ENCODE data around the gene HCAR3.
"Not testable (repeated sequence)": the region's sequence is repeated elsewhere in the genome, so short reads cannot be mapped to it uniquely, and the experiment has no call there.

The HCAR3 gene

GRCh38 chr12:122716658-122717057, at the start of gene HCAR3:
TSS of gene HCAR3 (minus strand) at chr12:122716811. CDS start at chr12:122716737, 74 bp downstream.
- not testable (repeated sequence) for DNase-seq

- no peak for DNase-seq
These were observed 41.0 kb upstream of the HCAR3 start for GRCh38 chr12:122757568-122757967.

DNA sequence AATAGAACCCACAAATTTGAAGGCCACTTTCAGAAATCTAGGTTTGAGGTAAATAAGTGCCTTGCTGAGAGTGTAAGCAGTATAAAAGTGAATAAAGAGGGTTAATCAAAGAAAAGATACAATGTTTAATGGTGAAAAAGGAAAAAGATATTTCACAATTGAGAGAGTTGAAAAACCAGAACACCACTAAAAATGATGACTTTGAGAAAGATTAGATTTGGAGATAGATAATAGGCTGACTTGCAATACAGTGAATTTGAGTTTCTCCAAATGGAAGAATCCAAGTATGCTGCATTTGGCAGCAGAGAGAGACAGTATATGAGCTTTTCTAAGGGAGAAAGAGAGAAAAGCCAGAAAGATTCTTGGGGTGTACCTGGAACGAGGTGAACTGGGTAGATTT, 38.2 kb upstream of the HCAR3 start:
- DNase-seq = no peak

DNA sequence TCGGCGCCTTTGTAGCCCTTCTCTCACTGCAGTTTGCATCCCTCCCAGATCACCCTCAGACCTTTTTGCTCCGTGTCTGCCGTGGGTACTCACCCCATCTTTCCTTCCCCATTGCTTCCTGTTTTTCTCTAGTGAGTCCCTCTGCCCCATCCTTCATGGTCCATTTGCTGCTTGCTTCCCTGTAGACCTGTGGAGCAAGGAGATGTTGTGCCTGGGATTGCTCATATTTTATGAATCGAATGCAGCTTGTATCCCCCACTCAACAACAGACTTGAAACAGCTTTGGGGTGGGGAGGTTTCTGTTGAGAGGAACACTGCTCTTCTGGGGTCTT, 36.7 kb upstream of the HCAR3 start:
- DNase-seq = no peak

DNA sequence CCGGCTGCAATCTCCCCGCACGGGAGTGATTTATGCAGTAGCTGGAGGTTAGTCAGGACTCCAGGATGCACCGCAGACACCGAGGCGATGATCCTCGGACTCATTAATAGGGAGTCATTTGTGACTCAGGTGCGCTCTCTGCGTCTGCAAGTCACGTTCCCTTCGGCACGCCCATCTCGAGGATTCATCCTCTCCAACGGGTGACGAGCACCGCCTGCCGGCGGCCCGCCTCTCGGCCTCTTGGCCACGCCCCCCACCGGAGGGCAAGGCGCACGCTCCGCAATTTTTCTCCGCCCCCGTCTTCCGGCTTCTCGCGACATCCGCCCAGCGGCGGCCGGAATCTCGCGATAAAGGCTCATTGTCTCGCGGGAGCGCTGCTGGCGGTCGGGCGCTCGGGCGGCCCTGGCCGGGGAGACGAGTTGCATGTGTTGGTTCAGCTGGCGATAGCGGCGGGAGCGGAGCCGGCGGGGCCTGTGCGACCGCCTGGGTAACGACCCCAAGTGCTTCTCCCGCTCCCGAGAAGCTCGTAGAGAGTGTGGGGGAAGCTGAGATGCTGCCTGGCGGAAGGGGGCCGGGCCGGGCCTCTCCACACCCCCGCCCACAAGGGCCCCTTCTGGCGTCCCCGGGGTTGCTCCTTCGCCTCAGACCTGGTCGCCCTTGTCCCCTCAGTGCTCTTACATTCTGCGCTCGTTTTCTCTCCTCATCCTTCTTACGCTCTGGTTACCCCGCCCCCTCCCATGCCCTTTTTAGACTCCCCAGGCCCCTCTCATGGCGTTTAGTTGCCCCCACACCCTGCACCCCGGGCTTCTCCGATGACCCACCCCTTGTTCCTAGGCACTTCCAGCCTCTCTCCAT, 36.1 kb upstream of the HCAR3 start, which contains the start of gene DENR:
Gene DENR, plus strand, starts transcription at position 361 of the 855 bp plus-strand sequence. CDS start 878 bp downstream, outside the sequence.
- DNase-seq = peak; percentile 99

- DNase-seq = not testable (repeated sequence)
These were observed 34.3 kb upstream of the HCAR3 start for GRCh38 chr12:122750781-122751515.

GRCh38 chr12:122749569-122750332, 33.1 kb upstream of the HCAR3 start:
- no peak for DNase-seq

DNA sequence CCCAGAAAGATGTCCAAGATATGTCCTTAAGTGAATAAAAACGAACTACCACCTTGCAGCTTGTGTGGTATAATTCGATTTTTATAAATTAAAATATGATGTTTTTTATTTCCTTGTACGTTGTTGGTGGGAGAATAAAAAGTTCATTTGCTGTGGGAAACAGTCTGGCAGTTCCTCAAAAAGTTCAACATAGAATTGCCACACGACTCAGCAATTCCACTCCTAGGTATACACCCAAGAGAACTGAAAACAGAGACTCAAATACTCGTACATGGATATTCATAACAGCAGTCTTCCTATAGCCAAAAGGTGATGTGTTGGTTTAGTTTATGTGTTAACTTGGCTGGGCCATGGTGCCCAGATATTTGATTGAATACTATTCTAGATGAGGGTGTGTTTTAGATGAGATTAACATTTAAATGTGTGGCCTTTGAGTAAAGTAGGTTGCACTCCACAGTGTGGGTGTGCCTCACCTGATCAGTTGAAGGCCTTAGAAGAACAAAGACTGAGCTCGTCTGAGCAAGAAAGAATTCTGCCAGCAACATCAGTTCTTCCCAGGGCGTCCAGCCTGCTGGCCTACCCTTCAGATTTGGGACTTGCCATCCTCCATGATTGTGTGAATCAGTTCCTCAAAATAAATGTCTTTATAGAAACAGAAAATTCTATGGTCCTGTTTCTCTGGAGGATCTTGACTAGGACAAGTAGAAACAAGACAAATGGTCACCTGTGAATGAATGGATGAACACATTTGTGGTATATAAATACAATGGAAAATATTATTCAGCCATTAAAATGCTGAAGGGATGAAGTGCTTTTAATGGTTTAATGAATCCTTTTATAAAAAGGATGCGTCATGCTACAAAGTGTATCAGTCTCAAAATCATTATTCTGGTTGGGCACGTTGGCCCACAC, 30.9 kb upstream of the HCAR3 start:
- DNase-seq = no peak

GRCh38 chr12:122743895-122744525, 27.4 kb upstream of the HCAR3 start:
- DNase-seq = no peak

DNA sequence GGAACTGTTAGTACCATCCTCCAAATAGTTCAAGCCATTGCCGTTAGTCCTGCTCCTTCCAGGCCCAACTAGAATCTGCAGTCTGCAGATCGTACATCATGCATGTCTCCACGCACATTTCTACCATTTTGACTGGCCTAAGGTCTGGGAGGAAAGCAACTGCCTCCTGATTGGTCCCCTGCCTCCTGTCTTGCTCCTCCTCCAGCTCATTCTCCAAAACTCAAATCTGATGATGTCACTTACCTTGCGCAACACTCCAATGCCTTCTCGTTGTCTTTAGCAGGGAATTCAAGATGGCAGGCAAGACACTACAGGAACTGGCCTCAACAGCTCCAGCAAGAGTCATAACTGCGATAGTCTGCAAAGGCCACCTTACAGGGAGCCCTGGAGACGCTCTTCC, 23.7 kb upstream of the HCAR3 start:
- DNase-seq = no peak

DNA sequence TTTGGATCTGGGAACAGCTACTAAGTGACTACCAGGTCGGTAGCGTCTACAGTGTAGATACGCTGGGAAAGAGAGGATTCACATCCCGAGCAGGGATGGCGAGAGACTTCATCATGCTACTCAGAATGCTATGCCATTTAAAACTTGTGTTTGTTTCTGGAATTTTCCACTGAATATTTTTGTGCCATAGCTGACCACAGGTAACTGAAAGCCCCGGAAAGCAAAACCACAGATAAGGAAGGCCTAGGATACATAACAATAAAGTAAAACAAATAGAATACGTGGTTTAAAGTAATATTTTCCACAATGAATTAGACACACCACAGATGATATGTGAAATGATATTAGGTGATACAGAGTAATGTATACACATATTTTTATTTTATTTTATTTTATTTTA, 22.0 kb upstream of the HCAR3 start:
- no peak for DNase-seq

DNA sequence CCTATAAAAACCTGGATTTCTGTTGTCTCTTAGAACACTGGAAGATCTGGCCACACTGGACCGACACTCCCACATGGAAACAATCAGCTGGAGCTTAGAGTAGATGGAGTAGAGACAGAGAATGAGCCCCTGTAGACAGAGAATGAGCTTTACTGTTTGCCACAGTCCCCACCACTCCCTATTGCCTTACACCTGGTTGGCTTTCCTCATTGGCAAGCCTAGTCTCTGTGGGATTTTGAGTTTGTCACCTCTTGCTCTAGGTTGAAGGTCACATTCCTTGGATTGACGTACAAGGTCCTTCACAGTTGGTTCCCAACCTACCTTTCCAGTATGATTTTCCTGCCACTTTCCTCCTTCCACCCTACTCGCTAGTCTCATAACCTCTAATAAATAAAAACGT, 16.0 kb upstream of the HCAR3 start:
- DNase-seq = no peak

- no peak for DNase-seq
These were observed 15.6 kb upstream of the HCAR3 start for GRCh38 chr12:122732170-122732569.

- peak in 1 of 4 experiments; percentile 31 for DNase-seq
These were observed 13.8 kb upstream of the HCAR3 start, which contains the start of gene HCAR1 for GRCh38 chr12:122730215-122731014. TSS of gene HCAR1 (minus strand) at chr12:122730844. CDS start at chr12:122730339, 505 bp downstream.

- no peak for DNase-seq
These were observed 13.1 kb upstream of the HCAR3 start for GRCh38 chr12:122729583-122730214.

DNA sequence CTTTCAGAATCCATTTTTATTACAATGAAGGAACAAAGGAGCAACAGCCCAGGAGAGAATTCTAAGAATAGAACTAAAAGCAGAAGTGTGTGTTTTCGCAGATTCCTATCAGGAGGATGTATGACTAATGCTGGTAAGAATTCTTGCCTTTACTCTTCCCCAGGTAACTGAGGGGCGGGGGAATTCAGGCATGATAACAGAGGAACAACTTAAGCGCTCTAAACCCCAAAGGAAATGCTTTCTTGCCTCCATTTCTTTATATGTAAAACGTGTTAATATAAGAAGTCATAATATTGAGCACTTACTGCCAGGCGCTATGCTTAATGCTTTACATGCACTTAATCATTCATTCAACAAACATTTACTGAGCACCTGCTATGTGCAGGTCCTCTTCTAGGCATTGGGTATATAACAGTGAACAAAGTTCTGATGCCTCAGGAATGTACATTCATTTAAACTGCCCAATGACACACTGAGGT, 9.5 kb upstream of the HCAR3 start:
- no peak for DNase-seq

DNA sequence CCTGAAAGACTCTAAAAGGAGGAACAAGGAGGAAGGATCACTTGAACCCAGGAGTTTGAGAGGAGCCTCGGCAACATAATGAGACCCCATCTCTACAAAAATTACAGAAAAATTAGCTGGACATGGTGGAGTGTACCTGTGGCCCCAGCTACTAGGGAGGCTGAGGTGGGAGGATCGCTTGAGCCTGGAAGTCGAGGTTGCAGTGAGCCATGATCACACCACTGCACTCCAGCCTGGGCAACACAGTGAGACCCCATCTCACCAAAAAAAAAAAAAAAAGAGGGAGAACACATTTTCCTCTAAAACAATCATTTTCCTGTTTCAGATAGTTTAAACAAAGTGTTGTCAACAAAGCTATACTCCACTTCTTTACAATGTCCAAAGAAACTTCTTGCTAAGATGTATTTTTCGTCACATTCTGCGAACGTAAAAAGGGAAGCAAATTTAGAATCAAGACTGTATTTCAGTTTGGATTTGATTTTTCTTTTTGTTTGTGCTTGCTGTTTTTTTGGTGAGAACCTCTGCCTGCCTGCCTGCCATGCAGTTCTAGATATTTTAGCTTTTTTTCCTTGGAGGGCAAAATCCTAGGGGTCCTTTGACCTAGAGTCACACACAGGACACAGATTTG, 9.0 kb upstream of the HCAR3 start:
- DNase-seq = no peak

- DNase-seq = no peak
These were observed 8.1 kb upstream of the HCAR3 start for GRCh38 chr12:122724641-122725243.

DNA sequence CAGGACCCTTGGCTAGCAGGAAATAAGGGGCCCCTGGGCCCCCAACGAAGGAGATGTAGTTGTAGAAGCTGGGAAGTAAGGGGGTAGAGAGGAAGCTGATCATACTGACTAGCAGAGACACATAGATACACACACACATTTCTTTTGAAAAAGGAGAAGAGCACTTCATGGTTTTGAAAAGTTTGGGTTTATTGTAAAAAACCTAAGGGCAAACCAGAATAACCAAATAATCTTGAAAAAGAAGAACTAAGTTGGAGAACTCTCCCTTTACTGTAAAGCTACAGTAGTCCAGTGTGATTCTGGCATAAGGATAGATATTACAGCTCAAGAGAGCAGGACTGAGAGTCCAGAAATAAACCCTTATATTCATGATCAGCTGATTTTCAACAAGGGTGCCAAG, 5.8 kb upstream of the HCAR3 start:
- DNase-seq = no peak

Measured in activated naive CD4-positive, alpha-beta T cell (primary cell).